ENCODE results near the gene TGM1. TPM values are rescaled to one million over a fixed set of nuclear protein-coding genes. Genes with fewer than 3 reads are reported as not detected.

The TGM1 gene
- polyA plus RNA-seq, 1 of the 3 experiments (the other 2 are of a cell fraction): 2.7 TPM

- H3F3A ChIP-seq (replicated peaks; ENCODE audit: insufficient read depth): no peaks in the 10 kb centered on the region
- WGBS (ENCODE audit: low lambda C conversion rate): 89% methylated on average over 5 of the region's 5 CpGs
- no peak overlapping the region for H3K27ac ChIP-seq (ENCODE audit: low read depth in 2 of 2, low read length in 1 of 2)
- POLR2A ChIA-PET: interaction anchor here (1.0 kb wide), 1 partner anchor 121 kb away, joined by 3 read pairs; the partner anchor contains the start of gene NYNRIN
- no peaks in the 10 kb centered on the region for H3K79me2 ChIP-seq (ENCODE audit: insufficient read depth)
- H2AFZ ChIP-seq (ENCODE audit: low read depth): no peak overlapping the region
- no peaks in the 10 kb centered on the region for H3K9me3 ChIP-seq
- H3K9ac ChIP-seq: no peak overlapping the region
- peaks cover 0 to 12% of the 10 kb centered on the region in 2 experiments; a peak in 1 of 4 replicates for H3K4me1 ChIP-seq (ENCODE audit: control insufficient read depth in 1 of 2, insufficient read depth in 2 of 2, low read depth in 1 of 2, low read length in 1 of 2)
- no peaks in the 10 kb centered on the region for H3K36me3 ChIP-seq (replicated peaks in 1 of 2; ENCODE audit: control insufficient read depth in 1 of 2, insufficient read depth in 2 of 2, low read length in 1 of 2)
- H3K9me2 ChIP-seq: no peaks in the 10 kb centered on the region
- no peak for TF ChIP-seq CHD2 (IDR thresholded peaks at IDR 0.05; ENCODE audit: low read length, partially characterized antibody)
- no peak for TF ChIP-seq JUND (IDR thresholded peaks at IDR 0.05)
- TF ChIP-seq MAX (IDR thresholded peaks at IDR 0.05; ENCODE audit: low read depth): no peak
- TF ChIP-seq NFIC (IDR thresholded peaks at IDR 0.05; ENCODE audit: borderline replicate concordance): no peak
- no peak for TF ChIP-seq MEF2A (IDR thresholded peaks at IDR 0.05; ENCODE audit: borderline replicate concordance, low read depth)
- no peak for TF ChIP-seq GABPA (IDR thresholded peaks at IDR 0.05; ENCODE audit: low read depth)
- TF ChIP-seq EZH2phosphoT487 (IDR thresholded peaks at IDR 0.05; ENCODE audit: borderline replicate concordance, low read depth): no peak
- TF ChIP-seq RFX5 (IDR thresholded peaks at IDR 0.05; ENCODE audit: low read length): no peak
- TF ChIP-seq USF2 (IDR thresholded peaks at IDR 0.05; ENCODE audit: borderline replicate concordance, low read depth, low read length): no peak
- TF ChIP-seq MXI1 (IDR thresholded peaks at IDR 0.05; ENCODE audit: low read depth, low read length): no peak
- TF ChIP-seq EP300 (IDR thresholded peaks at IDR 0.05; ENCODE audit: borderline replicate concordance in 1 of 2, low read depth in 1 of 2, low read length in 1 of 2): no peak
- TF ChIP-seq RXRA (IDR thresholded peaks at IDR 0.05; ENCODE audit: borderline replicate concordance, low read depth): no peak
- no peak for TF ChIP-seq TEAD4 (IDR thresholded peaks at IDR 0.05; ENCODE audit: borderline replicate concordance, insufficient read depth)
- CTCF ChIA-PET: interaction anchor here (1.0 to 8.9 kb wide), 7 partner anchors 10 to 158 kb away, joined by 3 to 87 read pairs (median 5); partner anchors contain the start of genes CIDEB, DHRS1 and NOP9
- no peak overlapping the region for H3K4me3 ChIP-seq (ENCODE audit: low read depth in 2 of 2, low read length in 1 of 2)
- H3K4me2 ChIP-seq: no peak overlapping the region
- no peaks in the 10 kb centered on the region for H4K20me1 ChIP-seq (ENCODE audit: insufficient read depth)
- DNase-seq: no peak
- no peaks in the 10 kb centered on the region for H3K27me3 ChIP-seq (ENCODE audit: insufficient read depth)
Measured at GRCh38 chr14:24278424-24278823, 15.4 kb upstream of the TGM1 start.

GRCh38 chr14:24277606-24278321, 14.8 kb upstream of the TGM1 start:
- H4K20me1 ChIP-seq (ENCODE audit: insufficient read depth): no peaks in the 10 kb centered on the region
- no peaks in the 10 kb centered on the region for H3F3A ChIP-seq (replicated peaks; ENCODE audit: insufficient read depth)
- no peak overlapping the region for H3K4me3 ChIP-seq (ENCODE audit: low read depth in 2 of 2, low read length in 1 of 2)
- H3K4me2 ChIP-seq: no peak overlapping the region
- no peak overlapping the region for H3K9ac ChIP-seq
- no peak overlapping the region for H2AFZ ChIP-seq (ENCODE audit: low read depth)
- no peaks in the 10 kb centered on the region for H3K36me3 ChIP-seq (replicated peaks in 1 of 2; ENCODE audit: control insufficient read depth in 1 of 2, insufficient read depth in 2 of 2, low read length in 1 of 2)
- no peaks in the 10 kb centered on the region for H3K9me2 ChIP-seq
- TF ChIP-seq TEAD4 (IDR thresholded peaks at IDR 0.05; ENCODE audit: borderline replicate concordance, insufficient read depth): no peak
- no peak for TF ChIP-seq MAX (IDR thresholded peaks at IDR 0.05; ENCODE audit: low read depth)
- TF ChIP-seq MEF2A (IDR thresholded peaks at IDR 0.05; ENCODE audit: borderline replicate concordance, low read depth): no peak
- no peak for TF ChIP-seq CTCF (IDR thresholded peaks at IDR 0.05)
- TF ChIP-seq EZH2phosphoT487 (IDR thresholded peaks at IDR 0.05; ENCODE audit: borderline replicate concordance, low read depth): no peak
- no peak for TF ChIP-seq MXI1 (IDR thresholded peaks at IDR 0.05; ENCODE audit: low read depth, low read length)
- no peak for TF ChIP-seq RFX5 (IDR thresholded peaks at IDR 0.05; ENCODE audit: low read length)
- TF ChIP-seq CHD2 (IDR thresholded peaks at IDR 0.05; ENCODE audit: low read length, partially characterized antibody): no peak
- TF ChIP-seq POLR2AphosphoS5 (IDR thresholded peaks at IDR 0.05; ENCODE audit: low read depth, low read length): no peak
- TF ChIP-seq USF1 (IDR thresholded peaks at IDR 0.05; ENCODE audit: borderline replicate concordance, low read depth): no peak
- no peak for TF ChIP-seq JUND (IDR thresholded peaks at IDR 0.05)
- TF ChIP-seq TAF1 (IDR thresholded peaks at IDR 0.05; ENCODE audit: borderline replicate concordance, low read depth, low read length): no peak
- no peak for TF ChIP-seq GABPA (IDR thresholded peaks at IDR 0.05; ENCODE audit: low read depth)
- DNase-seq: no peak
- no peaks in the 10 kb centered on the region for H3K27me3 ChIP-seq (ENCODE audit: insufficient read depth)
- H3K9me3 ChIP-seq: no peaks in the 10 kb centered on the region
- no peaks in the 10 kb centered on the region for H3K79me2 ChIP-seq (ENCODE audit: insufficient read depth)
- ChIA-PET POLR2A (interaction anchor here (1.0 kb wide), 1 partner anchor 121 kb away, joined by 3 read pairs; the partner anchor contains the start of gene NYNRIN), CTCF (interaction anchor here (0.8 to 8.9 kb wide), 5 partner anchors 20 to 153 kb away, joined by 3 to 87 read pairs (median 5); partner anchors contain the start of genes CIDEB, DHRS1 and NOP9)
- H3K4me1 ChIP-seq (ENCODE audit: control insufficient read depth in 1 of 2, insufficient read depth in 2 of 2, low read depth in 1 of 2, low read length in 1 of 2): peaks cover 0 to 12% of the 10 kb centered on the region in 2 experiments; a peak in 1 of 4 replicates
- H3K27ac ChIP-seq (ENCODE audit: low read depth in 2 of 2, low read length in 1 of 2): no peak overlapping the region
- 91% methylated on average over 11 of the region's 11 CpGs for WGBS (ENCODE audit: low lambda C conversion rate)

Measured in SK-N-SH (cell line).